Measurements from ENCODE around the gene AUP1.
A peak's percentile ranks its signal among the peaks of the same experiment; 100 is the strongest.

Gene AUP1

DNA sequence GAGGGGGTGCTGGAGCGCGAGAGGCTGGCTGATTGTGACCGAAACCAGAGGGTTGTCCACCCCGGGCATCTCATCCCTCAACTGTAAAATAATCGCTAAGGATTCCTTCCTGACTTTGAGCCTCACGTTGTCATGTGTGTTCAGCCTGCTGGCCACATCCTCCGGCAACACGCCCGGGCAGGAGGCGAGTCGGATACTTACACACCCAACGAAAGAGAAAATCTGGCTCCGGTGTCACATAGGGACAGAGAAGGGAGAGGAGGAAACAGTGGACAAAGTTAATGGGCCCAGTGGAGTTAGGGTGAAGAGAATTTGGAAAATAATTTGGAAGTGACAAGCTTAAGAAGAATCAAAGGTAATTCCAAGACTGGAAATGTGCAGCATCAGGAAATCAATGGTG, 12.9 kb downstream of the AUP1 start:
- TF ChIP-seq, protein P1, sequence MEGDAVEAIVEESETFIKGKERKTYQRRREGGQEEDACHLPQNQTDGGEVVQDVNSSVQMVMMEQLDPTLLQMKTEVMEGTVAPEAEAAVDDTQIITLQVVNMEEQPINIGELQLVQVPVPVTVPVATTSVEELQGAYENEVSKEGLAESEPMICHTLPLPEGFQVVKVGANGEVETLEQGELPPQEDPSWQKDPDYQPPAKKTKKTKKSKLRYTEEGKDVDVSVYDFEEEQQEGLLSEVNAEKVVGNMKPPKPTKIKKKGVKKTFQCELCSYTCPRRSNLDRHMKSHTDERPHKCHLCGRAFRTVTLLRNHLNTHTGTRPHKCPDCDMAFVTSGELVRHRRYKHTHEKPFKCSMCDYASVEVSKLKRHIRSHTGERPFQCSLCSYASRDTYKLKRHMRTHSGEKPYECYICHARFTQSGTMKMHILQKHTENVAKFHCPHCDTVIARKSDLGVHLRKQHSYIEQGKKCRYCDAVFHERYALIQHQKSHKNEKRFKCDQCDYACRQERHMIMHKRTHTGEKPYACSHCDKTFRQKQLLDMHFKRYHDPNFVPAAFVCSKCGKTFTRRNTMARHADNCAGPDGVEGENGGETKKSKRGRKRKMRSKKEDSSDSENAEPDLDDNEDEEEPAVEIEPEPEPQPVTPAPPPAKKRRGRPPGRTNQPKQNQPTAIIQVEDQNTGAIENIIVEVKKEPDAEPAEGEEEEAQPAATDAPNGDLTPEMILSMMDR (IDR thresholded peaks at IDR 0.05; ENCODE audit: insufficient read depth, missing control alignments) = no peak
- DNase-seq (ENCODE audit: insufficient read length, low spot score) = no peak
- FAIRE-seq = no peak

DNA sequence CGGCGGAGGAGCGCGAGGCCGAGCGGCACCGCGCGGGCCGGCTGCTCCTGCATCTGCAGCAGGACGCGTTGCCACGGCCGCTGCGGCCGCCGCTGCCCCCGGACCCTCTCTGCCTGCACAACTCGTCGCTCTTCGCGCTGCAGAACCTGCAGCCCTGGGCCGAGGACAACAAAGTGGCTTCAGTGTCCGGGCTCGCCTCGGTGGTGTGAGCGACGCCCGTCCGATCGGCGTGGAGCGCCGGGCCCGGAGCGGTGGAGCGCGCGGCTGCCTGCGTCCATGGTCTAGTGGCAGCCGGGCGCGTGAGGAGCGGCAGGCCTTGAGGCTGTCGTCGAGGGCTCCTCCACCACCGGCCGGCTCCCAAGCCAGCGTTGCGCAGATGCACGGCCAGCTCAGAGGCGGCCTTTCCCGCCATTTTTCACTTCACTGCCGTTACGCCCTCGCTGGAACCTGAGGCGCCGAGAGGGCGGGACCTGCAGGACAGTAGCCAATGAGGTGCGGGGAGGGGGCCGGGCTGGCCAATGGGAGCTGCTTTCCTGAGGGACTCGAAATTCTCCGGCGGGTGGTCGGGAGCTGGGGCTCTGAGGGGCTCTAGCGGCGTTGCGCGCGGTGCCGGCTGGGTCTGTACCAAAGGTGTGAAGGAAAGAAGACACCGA, 13.4 kb downstream of the AUP1 start:
- no peak for FAIRE-seq
- peak; percentile 96 for DNase-seq (ENCODE audit: insufficient read length, low spot score)

DNA sequence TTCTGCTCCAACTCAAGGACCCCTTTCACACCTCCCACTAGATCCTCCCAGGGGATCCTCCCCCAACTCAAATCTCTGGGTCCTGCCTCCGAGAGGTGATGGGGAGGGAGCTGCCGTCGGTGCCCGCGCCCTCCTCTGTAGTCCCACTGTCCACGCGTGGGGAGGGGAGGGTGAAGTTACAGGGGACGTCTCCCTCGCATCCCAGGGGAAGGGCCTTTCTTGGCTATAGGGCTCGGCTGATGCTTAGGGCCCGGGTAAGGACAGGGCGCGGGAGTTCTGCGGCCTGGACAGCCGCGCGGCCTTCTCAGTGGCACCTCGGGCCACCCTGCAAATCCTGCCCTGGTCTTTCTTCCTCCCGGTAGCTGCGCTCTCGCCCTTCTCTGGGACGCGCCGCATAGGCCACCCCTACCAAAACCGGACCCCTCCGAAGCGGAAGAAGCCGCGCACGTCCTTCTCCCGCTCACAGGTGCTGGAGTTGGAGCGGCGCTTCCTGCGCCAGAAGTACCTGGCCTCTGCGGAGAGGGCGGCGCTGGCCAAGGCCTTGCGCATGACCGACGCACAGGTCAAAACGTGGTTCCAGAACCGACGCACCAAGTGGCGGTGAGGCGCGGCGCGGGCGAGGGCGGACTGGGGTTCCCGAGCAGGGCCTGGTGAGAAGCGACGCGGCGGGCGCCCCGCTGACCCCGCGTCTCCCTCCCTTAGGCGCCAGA, 14.1 kb downstream of the AUP1 start:
- TF ChIP-seq, protein P1 (IDR thresholded peaks at IDR 0.05; ENCODE audit: insufficient read depth, missing control alignments) = no peak
- no peak for DNase-seq (ENCODE audit: insufficient read length, low spot score)
- no peak for FAIRE-seq

More for the DNA sequence above, 13.4 kb downstream of the AUP1 start:
- TF ChIP-seq, protein P1 (IDR thresholded peaks at IDR 0.05; ENCODE audit: insufficient read depth, missing control alignments) = no peak

DNA sequence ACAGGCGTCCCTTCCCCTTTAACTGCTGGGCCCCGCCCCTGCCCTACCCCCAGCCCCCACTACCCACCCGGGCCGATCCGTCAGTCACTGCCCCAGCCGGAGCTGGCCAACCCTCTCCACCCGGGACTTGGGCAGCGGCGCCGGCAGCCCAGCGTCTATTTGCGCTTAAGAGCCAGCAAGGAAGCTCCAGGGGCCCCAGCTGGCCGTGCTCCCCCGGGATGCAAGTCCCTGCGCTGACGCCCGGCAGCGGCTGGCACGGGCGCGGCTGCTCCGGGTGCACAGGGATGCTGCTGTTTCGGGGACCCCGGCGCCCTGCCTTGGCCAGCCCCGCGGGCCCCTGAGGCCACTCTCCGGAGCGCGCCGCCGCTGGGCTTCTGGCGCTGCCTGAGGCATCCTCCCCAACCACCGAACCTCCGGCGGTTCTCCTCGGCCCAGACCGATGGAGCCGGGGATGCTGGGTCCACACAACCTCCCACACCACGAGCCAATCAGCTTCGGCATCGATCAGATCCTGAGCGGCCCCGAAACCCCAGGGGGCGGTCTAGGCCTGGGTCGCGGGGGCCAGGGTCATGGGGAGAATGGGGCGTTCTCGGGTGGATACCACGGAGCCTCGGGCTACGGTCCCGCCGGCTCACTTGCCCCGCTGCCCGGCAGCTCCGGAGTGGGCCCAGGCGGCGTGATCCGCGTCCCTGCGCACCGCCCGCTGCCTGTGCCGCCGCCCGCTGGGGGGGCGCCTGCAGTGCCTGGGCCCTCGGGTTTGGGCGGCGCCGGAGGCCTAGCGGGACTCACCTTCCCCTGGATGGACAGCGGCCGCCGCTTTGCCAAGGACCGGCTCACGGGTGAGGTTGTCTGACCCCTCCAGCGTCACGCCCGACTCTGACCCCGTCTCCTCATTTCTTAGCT, 14.9 kb downstream of the AUP1 start, which contains the start of gene TLX2:
TLX2 (plus strand) TSS at position 83 of the 903 bp plus-strand sequence; CDS start at position 440, 357 bp downstream.
- FAIRE-seq (no peak), DNase-seq (ENCODE audit: insufficient read length, low spot score) (peak; percentile 74)

DNA sequence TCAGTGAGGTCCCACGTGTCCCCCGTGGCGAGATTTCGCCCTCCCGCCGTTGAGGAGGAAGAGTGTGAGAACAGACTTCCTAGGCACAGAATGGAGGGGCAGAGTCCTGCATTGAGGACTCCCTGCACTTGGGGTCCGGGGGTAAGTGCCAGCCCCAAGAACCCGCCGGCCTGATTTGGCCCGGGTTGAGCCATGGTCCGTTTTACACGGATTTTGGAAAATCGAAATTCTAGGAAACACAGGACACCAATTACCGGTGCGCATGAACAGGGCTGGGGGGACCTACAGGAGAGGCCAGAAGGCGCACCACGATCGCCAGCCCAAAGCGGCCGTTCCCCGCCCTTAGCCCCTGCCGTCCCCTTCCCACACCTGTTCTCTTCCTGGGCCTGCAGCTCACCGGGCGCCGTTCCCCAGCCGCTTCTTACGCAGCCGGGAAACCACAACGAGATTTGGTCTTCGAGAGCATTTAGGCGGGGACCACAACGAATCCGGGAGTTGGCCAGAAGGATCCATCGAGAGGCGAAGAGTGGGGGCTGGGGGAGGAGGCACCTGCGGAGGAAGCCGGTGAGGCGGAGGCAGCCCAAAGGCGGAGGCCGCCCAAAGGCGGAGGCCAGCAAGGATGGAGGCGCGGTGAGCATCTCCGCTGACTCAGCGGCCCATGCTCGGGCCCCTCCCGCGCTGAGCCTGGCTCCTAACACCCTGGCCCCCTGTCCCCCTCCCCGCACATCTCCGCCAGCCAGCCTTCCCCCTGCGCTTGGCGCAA, 15.7 kb downstream of the AUP1 start:
- no peak for FAIRE-seq

More for the DNA sequence above, 14.9 kb downstream of the AUP1 start, which contains the start of gene TLX2:
- TF ChIP-seq, protein P1 (IDR thresholded peaks at IDR 0.05; ENCODE audit: insufficient read depth, missing control alignments) = no peak

More for the DNA sequence above, 15.7 kb downstream of the AUP1 start:
- no peak for DNase-seq (ENCODE audit: insufficient read length, low spot score)
- TF ChIP-seq, protein P1 (IDR thresholded peaks at IDR 0.05; ENCODE audit: insufficient read depth, missing control alignments) = no peak
